Liver (tissue), 9 donors: ENCODE data around the gene USP48. TPM values are rescaled to one million over a fixed set of nuclear protein-coding genes. Genes with fewer than 3 reads are reported as not detected.

Experiments used
- DNase-seq: peaks from one replicate; pipeline ENCODE4 v3.0.0-alpha.2; 2017; ENCODE audit warnings: low spot score
- H3K27ac ChIP-seq, 2 donors: one replicate each; pipeline ENCODE4 v1.7.0; 2013; ENCODE audit warnings: inconsistent platforms in 2 of 2, low read length in 2 of 2, control low read depth in 1 of 2, low read depth in 1 of 2, mild to moderate bottlenecking in 1 of 2
- H3K27me3 ChIP-seq, 4 donors: one replicate each; pipeline versions ENCODE4 v1.6.1 to v1.7.0; 2013; ENCODE audit warnings: low read length in 3 of 4, inconsistent platforms in 1 of 4, mild to moderate bottlenecking in 1 of 4, moderate library complexity in 1 of 4; ENCODE audit not compliant: control insufficient read depth in 4 of 4, insufficient read depth in 4 of 4
- H3K36me3 ChIP-seq, 4 donors: one replicate each; pipeline versions ENCODE4 v1.6.1 to v1.7.0; 2013; ENCODE audit warnings: low read length in 3 of 4, mild to moderate bottlenecking in 3 of 4, low read depth in 1 of 4, moderate library complexity in 1 of 4; ENCODE audit not compliant: control insufficient read depth in 4 of 4, insufficient read depth in 3 of 4
- H3K4me1 ChIP-seq, 4 donors: one replicate each; pipeline versions ENCODE4 v1.6.1 to v1.7.0; 2013; ENCODE audit warnings: low read length in 3 of 4, mild to moderate bottlenecking in 3 of 4, moderate library complexity in 1 of 4; ENCODE audit not compliant: control insufficient read depth in 4 of 4, insufficient read depth in 4 of 4
- H3K4me3 ChIP-seq, 3 donors: one replicate each; pipeline versions ENCODE4 v1.6.1 to v1.7.0; 2013; ENCODE audit warnings: low read length in 3 of 3, control low read depth in 1 of 3, low read depth in 1 of 3, mild to moderate bottlenecking in 1 of 3
- H3K9ac ChIP-seq, 2 donors: one replicate each; pipeline ENCODE4 v1.7.0; 2013; ENCODE audit warnings: low read length in 2 of 2, mild to moderate bottlenecking in 2 of 2, moderate library complexity in 2 of 2, control low read depth in 1 of 2, low read depth in 1 of 2
- H3K9me3 ChIP-seq, 4 donors: one replicate each; pipeline versions ENCODE4 v1.6.1 to v1.7.0; 2013; ENCODE audit warnings: low read length in 3 of 4; ENCODE audit not compliant: control insufficient read depth in 4 of 4
- ATF3 ChIP-seq: IDR thresholded peaks from 2 replicates; pipeline ENCODE4 v1.6.1; 2016; ENCODE audit warnings: antibody characterized with exemption
- CTCF ChIP-seq: fragments of 150-350 bp; IDR thresholded peaks from 2 replicates; pipeline ENCODE4 v1.5.1; 2017; ENCODE audit warnings: improper control_type of control experiment, low read depth, low read length; ENCODE audit not compliant: missing input control
- EGR1 ChIP-seq, 2 donors: IDR thresholded peaks; 2 replicates each; pipeline ENCODE4 v1.6.1; 2016 to 2018; ENCODE audit warnings: antibody characterized with exemption in 2 of 2, low read depth in 2 of 2
- FOXA1 ChIP-seq: IDR thresholded peaks from 2 replicates; pipeline ENCODE4 v1.6.1; 2016; ENCODE audit warnings: antibody characterized with exemption
- FOXA2 ChIP-seq: IDR thresholded peaks from 2 replicates; pipeline ENCODE4 v1.6.1; 2016; ENCODE audit warnings: antibody characterized with exemption
- GABPA ChIP-seq, 2 donors: IDR thresholded peaks in 1 of 2; conservative IDR thresholded peaks in 1 of 2; 2 replicates each; pipeline ENCODE4 v1.6.1; 2016; ENCODE audit warnings: antibody characterized with exemption in 2 of 2, mild to moderate bottlenecking in 1 of 2, moderate library complexity in 1 of 2
- HNF4A ChIP-seq, 2 donors: conservative IDR thresholded peaks; 2 replicates each; pipeline ENCODE4 v1.6.1; 2016; ENCODE audit warnings: antibody characterized with exemption in 2 of 2, mild to moderate bottlenecking in 2 of 2
- HNF4G ChIP-seq: IDR thresholded peaks from 2 replicates; pipeline ENCODE4 v1.6.1; 2016; ENCODE audit warnings: antibody characterized with exemption
- JUND ChIP-seq, 2 donors: IDR thresholded peaks; 2 replicates each; pipeline ENCODE4 v1.6.1; 2016; ENCODE audit warnings: antibody characterized with exemption in 2 of 2
- NR2F2 ChIP-seq: IDR thresholded peaks from 2 replicates; pipeline ENCODE4 v1.6.1; 2016; ENCODE audit warnings: antibody characterized with exemption
- RAD21 ChIP-seq, 2 donors: IDR thresholded peaks; 2 replicates each; pipeline ENCODE4 v1.6.1; 2016; ENCODE audit warnings: antibody characterized with exemption in 2 of 2, mild to moderate bottlenecking in 2 of 2
- RXRA ChIP-seq, 2 donors: IDR thresholded peaks; 2 replicates each; pipeline ENCODE4 v1.6.1; 2017 to 2018; ENCODE audit warnings: antibody characterized with exemption in 2 of 2, mild to moderate bottlenecking in 1 of 2
- SP1 ChIP-seq: IDR thresholded peaks from 2 replicates; pipeline ENCODE4 v1.6.1; 2018; ENCODE audit warnings: antibody characterized with exemption, mild to moderate bottlenecking
- TAF1 ChIP-seq: conservative IDR thresholded peaks from 2 replicates; pipeline ENCODE4 v1.6.1; 2016; ENCODE audit warnings: antibody characterized with exemption, mild to moderate bottlenecking
- YY1 ChIP-seq: IDR thresholded peaks from 2 replicates; pipeline ENCODE4 v1.6.1; 2016; ENCODE audit warnings: antibody characterized with exemption, mild to moderate bottlenecking
- WGBS: extraction: QIAGEN DNeasy Blood & Tissue Kit; methylation state at CpG from one replicate; pipeline ENCODE4 v1.1.7; 2013; 5-methylcytosine and 5-hydroxymethylcytosine counted together
- polyA plus RNA-seq, 2 donors: library from polyadenylated mRNA; stranded (reverse) in 1 of 2; unstranded in 1 of 2; fragments of 200-250 nt in 1 of 2; fragments of >200 nt in 1 of 2; fragmentation: Nextera tagmentation in 1 of 2; extraction: Ambion mirVana in 1 of 2; gene quantifications; one replicate each; pipeline versions ENCODE4 v1.2.1 to v1.2.3, GENCODE V29; 2013 to 2015
- total RNA-seq, 2 donors: library from RNA; depleted of rRNA; stranded (reverse); fragments of >200 nt; gene quantifications; one replicate each; pipeline ENCODE4 v1.2.3, GENCODE V29; 2014
- TF ChIP-seq, protein P1 (sequence below): IDR thresholded peaks from 2 replicates; pipeline ENCODE4 v1.6.1; 2016; ENCODE audit warnings: antibody characterized with exemption, mild to moderate bottlenecking
- TF ChIP-seq, protein P2 (sequence below): IDR thresholded peaks from 2 replicates; pipeline ENCODE4 v1.6.1; 2016; ENCODE audit warnings: antibody characterized with exemption
- TF ChIP-seq, protein P3 (sequence below): IDR thresholded peaks from 2 replicates; pipeline ENCODE4 v1.6.1; 2016; ENCODE audit warnings: antibody characterized with exemption
- donor health status: healthy.
- donor health status: healthy.
- donor health status: healthy.
- donor health status: healthy.
- donor health status: healthy.

The USP48 gene
- total and polyA plus RNA-seq, 4 donors, result 7.8 to 34.9 (median 23.1) TPM

- no peaks in the 10 kb centered on the region for H3K27me3 ChIP-seq
- H3K36me3 ChIP-seq, result no peaks in the 10 kb centered on the region
- H3K4me1 ChIP-seq, result peaks cover 8 to 25% (median 20%) of the 10 kb centered on the region in 4 donors
- no peak for DNase-seq
- no peak overlapping the region for H3K9ac ChIP-seq
- 85% methylated on average over 8 of the region's 8 CpGs for WGBS
- H3K9me3 ChIP-seq, result no peaks in the 10 kb centered on the region
- no peak overlapping the region for H3K4me3 ChIP-seq
- TF ChIP-seq RXRA (IDR thresholded peaks at IDR 0.05) (no peak), FOXA1 (no peak), JUND (IDR thresholded peaks at IDR 0.05) (no peak), NR2F2 (no peak), SP1 (no peak), EGR1 (IDR thresholded peaks at IDR 0.05; ENCODE audit: low read depth in 2 of 2) (no peak), CTCF (no peak), HNF4G (no peak), TAF1 (no peak), HNF4A (conservative IDR thresholded peaks at IDR 0.05) (no peak), ATF3 (no peak), GABPA (IDR thresholded peaks at IDR 0.05 in 1 of 2, conservative IDR thresholded peaks at IDR 0.05 in 1 of 2) (no peak), RAD21 (IDR thresholded peaks at IDR 0.05) (no peak), YY1 (no peak), FOXA2 (no peak)
- TF ChIP-seq, protein P1, sequence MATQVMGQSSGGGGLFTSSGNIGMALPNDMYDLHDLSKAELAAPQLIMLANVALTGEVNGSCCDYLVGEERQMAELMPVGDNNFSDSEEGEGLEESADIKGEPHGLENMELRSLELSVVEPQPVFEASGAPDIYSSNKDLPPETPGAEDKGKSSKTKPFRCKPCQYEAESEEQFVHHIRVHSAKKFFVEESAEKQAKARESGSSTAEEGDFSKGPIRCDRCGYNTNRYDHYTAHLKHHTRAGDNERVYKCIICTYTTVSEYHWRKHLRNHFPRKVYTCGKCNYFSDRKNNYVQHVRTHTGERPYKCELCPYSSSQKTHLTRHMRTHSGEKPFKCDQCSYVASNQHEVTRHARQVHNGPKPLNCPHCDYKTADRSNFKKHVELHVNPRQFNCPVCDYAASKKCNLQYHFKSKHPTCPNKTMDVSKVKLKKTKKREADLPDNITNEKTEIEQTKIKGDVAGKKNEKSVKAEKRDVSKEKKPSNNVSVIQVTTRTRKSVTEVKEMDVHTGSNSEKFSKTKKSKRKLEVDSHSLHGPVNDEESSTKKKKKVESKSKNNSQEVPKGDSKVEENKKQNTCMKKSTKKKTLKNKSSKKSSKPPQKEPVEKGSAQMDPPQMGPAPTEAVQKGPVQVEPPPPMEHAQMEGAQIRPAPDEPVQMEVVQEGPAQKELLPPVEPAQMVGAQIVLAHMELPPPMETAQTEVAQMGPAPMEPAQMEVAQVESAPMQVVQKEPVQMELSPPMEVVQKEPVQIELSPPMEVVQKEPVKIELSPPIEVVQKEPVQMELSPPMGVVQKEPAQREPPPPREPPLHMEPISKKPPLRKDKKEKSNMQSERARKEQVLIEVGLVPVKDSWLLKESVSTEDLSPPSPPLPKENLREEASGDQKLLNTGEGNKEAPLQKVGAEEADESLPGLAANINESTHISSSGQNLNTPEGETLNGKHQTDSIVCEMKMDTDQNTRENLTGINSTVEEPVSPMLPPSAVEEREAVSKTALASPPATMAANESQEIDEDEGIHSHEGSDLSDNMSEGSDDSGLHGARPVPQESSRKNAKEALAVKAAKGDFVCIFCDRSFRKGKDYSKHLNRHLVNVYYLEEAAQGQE, result no peak
- TF ChIP-seq, protein P2, sequence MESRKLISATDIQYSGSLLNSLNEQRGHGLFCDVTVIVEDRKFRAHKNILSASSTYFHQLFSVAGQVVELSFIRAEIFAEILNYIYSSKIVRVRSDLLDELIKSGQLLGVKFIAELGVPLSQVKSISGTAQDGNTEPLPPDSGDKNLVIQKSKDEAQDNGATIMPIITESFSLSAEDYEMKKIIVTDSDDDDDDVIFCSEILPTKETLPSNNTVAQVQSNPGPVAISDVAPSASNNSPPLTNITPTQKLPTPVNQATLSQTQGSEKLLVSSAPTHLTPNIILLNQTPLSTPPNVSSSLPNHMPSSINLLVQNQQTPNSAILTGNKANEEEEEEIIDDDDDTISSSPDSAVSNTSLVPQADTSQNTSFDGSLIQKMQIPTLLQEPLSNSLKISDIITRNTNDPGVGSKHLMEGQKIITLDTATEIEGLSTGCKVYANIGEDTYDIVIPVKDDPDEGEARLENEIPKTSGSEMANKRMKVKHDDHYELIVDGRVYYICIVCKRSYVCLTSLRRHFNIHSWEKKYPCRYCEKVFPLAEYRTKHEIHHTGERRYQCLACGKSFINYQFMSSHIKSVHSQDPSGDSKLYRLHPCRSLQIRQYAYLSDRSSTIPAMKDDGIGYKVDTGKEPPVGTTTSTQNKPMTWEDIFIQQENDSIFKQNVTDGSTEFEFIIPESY, result no peak
- TF ChIP-seq, protein P3, sequence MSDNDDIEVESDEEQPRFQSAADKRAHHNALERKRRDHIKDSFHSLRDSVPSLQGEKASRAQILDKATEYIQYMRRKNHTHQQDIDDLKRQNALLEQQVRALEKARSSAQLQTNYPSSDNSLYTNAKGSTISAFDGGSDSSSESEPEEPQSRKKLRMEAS, result no peak
- no peak overlapping the region for H3K27ac ChIP-seq
Measured at GRCh38 chr1:21665711-21666575, 117.0 kb downstream of the USP48 start.
